Prostate gland (tissue), 2 donors: Measurements from ENCODE around the gene ADCY4.
A peak's percentile ranks its signal among the peaks of the same experiment; 100 is the strongest.

Source experiments
- CTCF ChIP-seq, 4 experiments: fragments of 200-600 bp in 2 of 4; fragments of 450-650 bp in 2 of 4; sonication (generic) in 2 of 4; IDR thresholded peaks; 1 replicate in 3 of 4; 2 replicates in 1 of 4; pipeline ENCODE4 v1.5.1; 2016 to 2019; ENCODE audit warnings: antibody characterized with exemption in 4 of 4, mild to moderate bottlenecking in 2 of 4, moderate library complexity in 2 of 4
- POLR2A ChIP-seq: fragments of 450-650 bp; IDR thresholded peaks from one replicate; pipeline ENCODE4 v1.6.1; 2016; ENCODE audit warnings: antibody characterized with exemption, mild to moderate bottlenecking

- TF ChIP-seq CTCF (IDR thresholded peaks at IDR 0.05), result no peak
- TF ChIP-seq POLR2A, result peak; percentile 19
These were observed 33.8 kb upstream of the ADCY4 start for GRCh38 chr14:24368562-24369252.
